Heart left ventricle (tissue), 13 donors: Measurements from ENCODE around the gene ATP2B2.

Experiments used
- POLR2A ChIP-seq, 2 donors: fragments of 450-650 bp; IDR thresholded peaks; one replicate each; pipeline ENCODE4 v1.6.1; 2017; ENCODE audit warnings: antibody characterized with exemption in 2 of 2, mild to moderate bottlenecking in 2 of 2, moderate library complexity in 2 of 2
- TF ChIP-seq, protein P1 (sequence below), 12 donors: fragments of 200-600 bp; sonication (generic) in 4 of 12; IDR thresholded peaks; one replicate each; pipeline versions ENCODE4 v1.5.0 to v1.8.0; 2018 to 2022; ENCODE audit warnings: antibody characterized with exemption in 12 of 12, mild to moderate bottlenecking in 5 of 12
- donor health status: ischemic (EF 13 %, LVEDD 7.1; RV severe dilation, severe dysfunction).
- donor health status: DM: no; HTN: yes; CAD: no.
- donor health status: DM: no; HTN: no; CAD: no.
- donor health status: ischemic (EF 25% LVEDD 6.9; RV normal size, moderate dysfunction).
- donor health status: ischemic (EF 25% LVEDD 5.7; RV mildly dilated, moderate dysfunction).
- donor health status: ischemic (EF 35%, LVEDD 5.7; RV mildly dilated, moderate dysfunction).
- donor health status: nonischemic (EF 11% LVEDD 7.7; RV severe dilation, severe dysfunction).
- donor health status: DM: yes; HTN: yes; CAD: no.
- donor health status: PGD.
- donor health status: ischemic (EF 29% LVEDD 5.4; RV normal size, mild dysfunction).
- donor health status: nonischemic (EF 23%, LVEDD 6.1; RV moderate dilation, normal function).

DNA sequence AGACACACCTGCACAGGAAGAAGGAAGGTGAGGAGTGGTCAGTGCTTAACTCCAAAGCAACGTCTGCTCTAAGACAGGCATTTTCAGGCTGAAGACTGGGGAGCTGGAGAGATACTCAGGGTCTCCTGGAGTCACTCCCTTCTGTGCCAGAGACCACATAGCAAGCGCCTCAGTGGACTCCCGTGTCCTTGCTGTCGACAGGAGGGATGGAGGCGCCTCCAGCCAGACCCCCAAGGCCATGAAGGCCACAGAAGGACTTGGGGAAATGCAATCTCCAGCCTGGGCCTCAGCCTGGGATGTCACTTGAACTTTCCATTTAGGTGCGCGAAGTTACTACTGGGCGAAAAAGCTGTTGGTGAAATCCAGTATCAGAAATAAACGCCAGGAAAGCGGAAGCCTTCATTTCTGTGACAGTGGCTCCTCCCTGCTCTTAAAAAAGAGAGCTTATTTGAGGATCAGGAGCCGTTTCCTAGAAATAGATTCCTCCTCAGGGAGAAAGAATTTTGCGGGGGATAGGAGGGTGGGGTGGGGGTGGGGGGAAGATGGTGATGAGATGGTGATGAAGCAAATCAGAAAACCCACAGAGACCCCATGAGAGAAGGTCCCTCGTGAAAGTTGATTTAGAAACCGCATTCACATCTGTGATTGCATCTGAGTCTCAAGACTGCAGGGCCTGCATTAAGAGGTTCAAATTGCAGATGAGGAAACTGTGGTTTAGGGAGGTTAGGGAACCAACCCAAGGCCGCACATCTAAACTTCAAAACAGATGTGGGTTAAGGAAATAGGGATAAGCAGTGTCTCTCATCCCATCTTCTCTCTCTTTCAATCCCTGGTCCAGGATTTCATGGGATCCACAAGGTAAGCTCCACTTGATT lies 78.8 kb downstream of the ATP2B2 start:
- TF ChIP-seq, protein P1, sequence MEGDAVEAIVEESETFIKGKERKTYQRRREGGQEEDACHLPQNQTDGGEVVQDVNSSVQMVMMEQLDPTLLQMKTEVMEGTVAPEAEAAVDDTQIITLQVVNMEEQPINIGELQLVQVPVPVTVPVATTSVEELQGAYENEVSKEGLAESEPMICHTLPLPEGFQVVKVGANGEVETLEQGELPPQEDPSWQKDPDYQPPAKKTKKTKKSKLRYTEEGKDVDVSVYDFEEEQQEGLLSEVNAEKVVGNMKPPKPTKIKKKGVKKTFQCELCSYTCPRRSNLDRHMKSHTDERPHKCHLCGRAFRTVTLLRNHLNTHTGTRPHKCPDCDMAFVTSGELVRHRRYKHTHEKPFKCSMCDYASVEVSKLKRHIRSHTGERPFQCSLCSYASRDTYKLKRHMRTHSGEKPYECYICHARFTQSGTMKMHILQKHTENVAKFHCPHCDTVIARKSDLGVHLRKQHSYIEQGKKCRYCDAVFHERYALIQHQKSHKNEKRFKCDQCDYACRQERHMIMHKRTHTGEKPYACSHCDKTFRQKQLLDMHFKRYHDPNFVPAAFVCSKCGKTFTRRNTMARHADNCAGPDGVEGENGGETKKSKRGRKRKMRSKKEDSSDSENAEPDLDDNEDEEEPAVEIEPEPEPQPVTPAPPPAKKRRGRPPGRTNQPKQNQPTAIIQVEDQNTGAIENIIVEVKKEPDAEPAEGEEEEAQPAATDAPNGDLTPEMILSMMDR (IDR thresholded peaks at IDR 0.05), result no peak
- TF ChIP-seq POLR2A (IDR thresholded peaks at IDR 0.05), result no peak
